GM23248 (cell line): ENCODE data around the gene RPS3. TPM values are rescaled to one million over a fixed set of nuclear protein-coding genes. Genes with fewer than 3 reads are reported as not detected.

Experiments
- DNase-seq: peaks from one replicate; pipeline ENCODE4 v3.0.0-alpha.2; 2015
- H2AFZ ChIP-seq: fragments of 200-600 bp; sonication (generic); 2 replicates; pipeline ENCODE4 v1.6.1; 2016; ENCODE audit warnings: antibody characterized with exemption
- H3F3A ChIP-seq: fragments of 200-600 bp; sonication (generic); 2 replicates; pipeline ENCODE4 v1.6.1; 2016; ENCODE audit warnings: mild to moderate bottlenecking, antibody characterized with exemption, mixed run types; ENCODE audit not compliant: insufficient read depth
- H3K27ac ChIP-seq: fragments of 200-600 bp; sonication (generic); 2 replicates; pipeline ENCODE4 v1.5.1; 2016; ENCODE audit warnings: mild to moderate bottlenecking
- H3K27me3 ChIP-seq: fragments of 200-600 bp; sonication (generic); replicated peaks from 2 replicates; pipeline ENCODE4 v1.6.1; 2016; ENCODE audit warnings: mild to moderate bottlenecking; ENCODE audit not compliant: insufficient read depth
- H3K36me3 ChIP-seq: fragments of 200-600 bp; sonication (generic); 2 replicates; pipeline ENCODE4 v1.6.1; 2016; ENCODE audit warnings: low read depth, mild to moderate bottlenecking
- H3K4me1 ChIP-seq: fragments of 200-600 bp; sonication (generic); 2 replicates; pipeline ENCODE4 v1.6.1; 2016; ENCODE audit warnings: mild to moderate bottlenecking; ENCODE audit not compliant: insufficient read depth
- H3K4me2 ChIP-seq: fragments of 200-600 bp; sonication (generic); one replicate; pipeline ENCODE4 v1.6.1; 2016; ENCODE audit warnings: mild to moderate bottlenecking; ENCODE audit not compliant: unreplicated experiment
- H3K4me3 ChIP-seq: fragments of 200-600 bp; sonication (generic); 2 replicates; pipeline ENCODE4 v1.5.1; 2016; ENCODE audit warnings: mild to moderate bottlenecking
- H3K79me2 ChIP-seq: fragments of 200-600 bp; sonication (generic); 2 replicates; pipeline ENCODE4 v1.6.1; 2016; ENCODE audit warnings: mild to moderate bottlenecking; ENCODE audit not compliant: insufficient read depth
- H3K9ac ChIP-seq: fragments of 200-600 bp; sonication (generic); 2 replicates; pipeline ENCODE4 v1.6.1; 2016; ENCODE audit warnings: mild to moderate bottlenecking
- H3K9me2 ChIP-seq: fragments of 200-600 bp; sonication (generic); 2 replicates; pipeline ENCODE4 v1.6.1; 2016; ENCODE audit warnings: mixed run types, mild to moderate bottlenecking, moderate library complexity; ENCODE audit not compliant: insufficient read depth
- H3K9me3 ChIP-seq: fragments of 200-600 bp; sonication (generic); one replicate; pipeline ENCODE4 v1.6.1; 2017; ENCODE audit warnings: low read depth
- H4K20me1 ChIP-seq: fragments of 200-600 bp; sonication (generic); 2 replicates; pipeline ENCODE4 v1.6.0; 2016; ENCODE audit not compliant: insufficient read depth
- EZH2 ChIP-seq: fragments of 200-600 bp; sonication (generic); IDR thresholded peaks from 2 replicates; pipeline ENCODE4 v1.6.1; 2018; ENCODE audit warnings: antibody characterized with exemption, mild to moderate bottlenecking; ENCODE audit not compliant: insufficient read depth, poor library complexity, severe bottlenecking
- EZH2phosphoT487 ChIP-seq: fragments of 200-600 bp; sonication (generic); IDR thresholded peaks from 2 replicates; pipeline ENCODE4 v1.6.1; 2018; ENCODE audit warnings: antibody characterized with exemption, moderate library complexity, mild to moderate bottlenecking, low read depth; ENCODE audit not compliant: insufficient read depth
- WGBS, 2 experiments: methylation state at CpG; one replicate each; pipeline ENCODE4 v1.1.6; 2015 to 2017; ENCODE audit warnings: low lambda C conversion rate in 2 of 2, low coverage in 1 of 2; ENCODE audit errors: missing lambda C conversion rate in 2 of 2; 5-methylcytosine and 5-hydroxymethylcytosine counted together
- in situ Hi-C: fragments of 300-500 bp; cut with MboI; formaldehyde crosslinking; loops from 2 replicates; pipeline ENCODE4 v1.15.0; 2020
- polyA plus RNA-seq: library from polyadenylated mRNA; unstranded; fragments of >200 nt; fragmentation: Nextera tagmentation; extraction: Ambion mirVana; gene quantifications from 2 replicates; pipeline ENCODE4 v1.2.1, GENCODE V29; 2016
- total RNA-seq: library from RNA; depleted of rRNA; stranded (reverse); fragments of >200 nt; shearing (Covaris generic); gene quantifications from 2 replicates; pipeline ENCODE4 v1.2.3, GENCODE V29; 2014

The RPS3 gene
- total and polyA plus RNA-seq, 2 experiments from 2014 or later = 896 to 1,048 TPM

DNA sequence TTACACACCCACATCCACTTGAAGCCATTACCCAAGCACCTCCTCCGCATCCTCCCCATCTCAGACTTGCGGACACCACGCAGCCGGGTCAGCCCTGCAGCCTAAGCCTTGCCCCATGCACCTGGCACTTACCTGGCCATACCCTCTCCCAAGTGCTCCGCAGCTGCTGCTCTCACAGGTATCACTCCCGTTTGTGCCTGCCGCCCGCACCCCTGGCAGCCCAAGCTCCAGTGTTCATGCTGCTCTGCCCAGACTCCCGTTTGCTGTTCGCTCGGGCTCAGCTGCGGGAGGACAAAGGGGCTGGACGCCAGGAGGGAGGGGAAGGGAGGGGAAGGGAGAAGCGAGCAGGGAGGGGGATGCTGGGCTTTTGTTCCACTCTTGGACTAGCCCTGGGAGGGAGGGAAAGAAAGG, 33.6 kb downstream of the RPS3 start, which contains the start of gene KLHL35:
KLHL35 (minus strand) TSS at position 293 of the 411 bp plus-strand sequence. CDS start 2,574 bp downstream, outside the sequence.
- H3K27me3 ChIP-seq = peaks cover 20% of the 10 kb centered on the region
- no peak within 1 kb of the TSS for H3K4me3 ChIP-seq
- TF ChIP-seq EZH2 = no peak
- no peak for TF ChIP-seq EZH2phosphoT487
- no peak within 1 kb of the TSS for H3K4me2 ChIP-seq
- WGBS, 2 experiments = 31 to 40% methylated on average over 10 to 14 of the region's 14 CpGs
- H3K27ac ChIP-seq = no peak within 1 kb of the TSS
- DNase-seq = no peak
- 0 out of 2 replicates have a peak, but pooled peaks cover 4% of the 10 kb centered on the region for H3K4me1 ChIP-seq
- no peaks in the 10 kb centered on the region for H3F3A ChIP-seq
- no peaks in the 10 kb centered on the region for H3K9me3 ChIP-seq
- no peaks in the 10 kb centered on the region for H3K36me3 ChIP-seq
- in situ Hi-C loops = no loop called here
- H3K9me2 ChIP-seq = no peaks in the 10 kb centered on the region
- no peaks in the 10 kb centered on the region for H3K79me2 ChIP-seq
- no peaks in the 10 kb centered on the region for H4K20me1 ChIP-seq
- H3K9ac ChIP-seq = no peak within 1 kb of the TSS
- H2AFZ ChIP-seq = no peak within 1 kb of the TSS

DNA sequence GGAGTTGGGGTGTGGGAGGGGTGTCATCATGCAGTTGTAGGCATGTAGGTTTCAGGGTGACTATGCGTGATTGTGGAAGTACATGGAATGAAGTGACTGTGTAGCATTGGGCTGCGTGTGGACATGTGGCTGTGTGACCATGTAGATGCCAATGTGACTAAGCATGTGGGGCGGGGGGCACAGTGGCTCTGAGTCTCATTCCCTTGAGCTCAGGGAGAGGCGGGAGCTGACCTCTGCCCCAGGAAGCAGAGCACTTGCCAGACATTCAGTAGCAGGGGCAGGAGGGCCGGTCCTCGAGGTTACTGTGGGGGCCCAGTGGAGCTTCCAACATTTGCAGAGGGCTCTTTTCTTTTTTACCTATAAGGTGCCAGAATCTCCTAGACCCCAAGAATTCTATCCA, 34.1 kb downstream of the RPS3 start:
- Histone ChIP-seq H3K79me2 (no peaks in the 10 kb centered on the region), H2AFZ (no peak overlapping the region), H3K4me1 (0 out of 2 replicates have a peak, but pooled peaks cover 4% of the 10 kb centered on the region), H3F3A (no peaks in the 10 kb centered on the region), H4K20me1 (no peaks in the 10 kb centered on the region), H3K36me3 (no peaks in the 10 kb centered on the region), H3K9ac (no peak overlapping the region), H3K27ac (no peak overlapping the region), H3K27me3 (peaks cover 20% of the 10 kb centered on the region), H3K9me2 (no peaks in the 10 kb centered on the region), H3K4me3 (no peak overlapping the region), H3K4me2 (no peak overlapping the region), H3K9me3 (no peaks in the 10 kb centered on the region)
- TF ChIP-seq EZH2 (no peak), EZH2phosphoT487 (no peak)
- DNase-seq = no peak
- WGBS, 2 experiments = 85 to 87% methylated on average over 6 of the region's 6 CpGs
- in situ Hi-C loops = no loop called here

DNA sequence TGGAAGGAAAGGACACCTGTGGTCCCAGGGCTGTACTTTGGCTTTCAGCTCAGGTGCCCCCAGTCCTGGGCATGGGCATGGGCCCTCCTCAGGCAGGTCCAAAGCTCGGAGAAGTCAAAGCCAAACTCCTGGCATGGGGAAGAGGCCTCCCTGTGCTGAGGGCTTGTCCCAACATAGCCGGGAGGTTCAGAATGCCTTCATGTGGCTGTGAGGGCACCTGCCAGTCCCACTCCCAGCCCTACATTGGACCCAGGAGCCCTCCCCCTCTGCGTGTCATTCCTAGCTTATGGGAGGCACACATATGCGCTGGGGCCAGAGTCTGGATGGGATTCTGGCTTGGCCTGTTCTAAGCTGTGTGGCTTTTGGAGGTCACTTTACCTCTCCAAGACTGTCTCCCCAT, 34.7 kb downstream of the RPS3 start:
- no peak overlapping the region for H3K4me2 ChIP-seq
- in situ Hi-C loops = no loop called here
- no peaks in the 10 kb centered on the region for H3K9me2 ChIP-seq
- no peaks in the 10 kb centered on the region for H4K20me1 ChIP-seq
- 64 to 70% methylated on average over 4 of the region's 4 CpGs for WGBS, 2 experiments
- no peak for TF ChIP-seq EZH2
- TF ChIP-seq EZH2phosphoT487 = no peak
- H3K27me3 ChIP-seq = peaks cover 20% of the 10 kb centered on the region
- no peaks in the 10 kb centered on the region for H3K79me2 ChIP-seq
- H3K27ac ChIP-seq = no peak overlapping the region
- 0 out of 2 replicates have a peak, but pooled peaks cover 4% of the 10 kb centered on the region for H3K4me1 ChIP-seq
- H3F3A ChIP-seq = no peaks in the 10 kb centered on the region
- H2AFZ ChIP-seq = no peak overlapping the region
- no peak overlapping the region for H3K9ac ChIP-seq
- no peaks in the 10 kb centered on the region for H3K9me3 ChIP-seq
- no peak overlapping the region for H3K4me3 ChIP-seq
- DNase-seq = no peak
- H3K36me3 ChIP-seq = no peaks in the 10 kb centered on the region

DNA sequence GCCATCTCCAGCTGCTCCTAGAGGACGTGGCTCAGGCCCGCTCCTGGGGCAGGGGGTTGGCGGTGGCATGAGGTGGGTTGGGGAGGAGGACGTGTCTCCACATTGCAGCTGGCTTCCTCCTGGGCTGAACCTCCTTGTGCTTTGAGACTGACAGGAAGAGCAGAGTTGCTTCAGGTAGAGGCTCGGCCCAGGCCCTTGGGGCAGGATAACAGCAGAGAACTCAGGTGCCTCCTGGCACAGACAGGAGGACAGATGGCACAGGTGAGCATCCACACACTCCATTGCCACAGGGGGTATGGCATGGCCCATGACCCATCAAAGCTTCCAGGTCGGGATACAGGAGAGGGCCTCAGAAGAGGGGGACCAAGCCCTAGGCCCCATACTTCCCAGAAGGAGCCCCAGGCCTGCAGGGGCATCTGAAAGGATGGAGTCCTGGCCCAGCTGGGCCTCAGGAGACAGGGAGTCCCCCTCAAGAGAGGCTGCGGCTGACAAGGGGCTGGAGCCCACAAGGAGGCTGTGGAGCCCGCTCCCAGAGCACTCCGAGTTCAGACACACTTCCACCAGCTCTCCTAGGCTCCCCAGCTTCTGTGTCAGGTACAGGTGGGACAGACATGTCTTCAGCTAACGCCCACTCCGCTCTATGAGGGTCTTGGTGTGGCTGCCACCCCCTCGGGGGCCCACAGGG, 35.7 kb downstream of the RPS3 start:
- no peaks in the 10 kb centered on the region for H3K9me2 ChIP-seq
- H3K4me3 ChIP-seq = no peak overlapping the region
- no peaks in the 10 kb centered on the region for H4K20me1 ChIP-seq
- 0 out of 2 replicates have a peak, but pooled peaks cover 4% of the 10 kb centered on the region for H3K4me1 ChIP-seq
- no peaks in the 10 kb centered on the region for H3K36me3 ChIP-seq
- H3K9ac ChIP-seq = no peak overlapping the region
- no peaks in the 10 kb centered on the region for H3F3A ChIP-seq
- H3K79me2 ChIP-seq = no peaks in the 10 kb centered on the region
- in situ Hi-C loops = no loop called here
- peaks cover 20% of the 10 kb centered on the region for H3K27me3 ChIP-seq
- H3K4me2 ChIP-seq = no peak overlapping the region
- no peak for DNase-seq
- no peak for TF ChIP-seq EZH2
- TF ChIP-seq EZH2phosphoT487 = no peak
- no peak overlapping the region for H2AFZ ChIP-seq
- 83 to 88% methylated on average over 11 to 12 of the region's 12 CpGs for WGBS, 2 experiments
- H3K9me3 ChIP-seq = no peaks in the 10 kb centered on the region
- no peak overlapping the region for H3K27ac ChIP-seq
